HEK293 (cell line): ENCODE results near the gene ZNF311.

Experiments
- CTCF ChIP-seq: fragments of 450-650 bp; formaldehyde crosslinking; IDR thresholded peaks from 2 replicates; pipeline ENCODE4 v1.5.1; 2016; ENCODE audit warnings: missing biosample characterization, missing genetic modification characterization
- TRIM28 ChIP-seq: IDR thresholded peaks from 2 replicates; pipeline ENCODE4 v1.6.1; 2011; ENCODE audit warnings: low read length, control low read depth, borderline replicate concordance

- TF ChIP-seq TRIM28 = no peak
- no peak for TF ChIP-seq CTCF (tag by site-specific recombination)
Observed at GRCh38 chr6:29028821-29029220, 23.7 kb upstream of the ZNF311 start.
